ENCODE results near the gene CRAMP1. TPM values are rescaled to one million over a fixed set of nuclear protein-coding genes. Genes with fewer than 3 reads are reported as not detected.

CRAMP1 gene
- total RNA-seq, 8 experiments from 2014 or later: 7.0 to 24.8 (median 11.0) TPM

DNA sequence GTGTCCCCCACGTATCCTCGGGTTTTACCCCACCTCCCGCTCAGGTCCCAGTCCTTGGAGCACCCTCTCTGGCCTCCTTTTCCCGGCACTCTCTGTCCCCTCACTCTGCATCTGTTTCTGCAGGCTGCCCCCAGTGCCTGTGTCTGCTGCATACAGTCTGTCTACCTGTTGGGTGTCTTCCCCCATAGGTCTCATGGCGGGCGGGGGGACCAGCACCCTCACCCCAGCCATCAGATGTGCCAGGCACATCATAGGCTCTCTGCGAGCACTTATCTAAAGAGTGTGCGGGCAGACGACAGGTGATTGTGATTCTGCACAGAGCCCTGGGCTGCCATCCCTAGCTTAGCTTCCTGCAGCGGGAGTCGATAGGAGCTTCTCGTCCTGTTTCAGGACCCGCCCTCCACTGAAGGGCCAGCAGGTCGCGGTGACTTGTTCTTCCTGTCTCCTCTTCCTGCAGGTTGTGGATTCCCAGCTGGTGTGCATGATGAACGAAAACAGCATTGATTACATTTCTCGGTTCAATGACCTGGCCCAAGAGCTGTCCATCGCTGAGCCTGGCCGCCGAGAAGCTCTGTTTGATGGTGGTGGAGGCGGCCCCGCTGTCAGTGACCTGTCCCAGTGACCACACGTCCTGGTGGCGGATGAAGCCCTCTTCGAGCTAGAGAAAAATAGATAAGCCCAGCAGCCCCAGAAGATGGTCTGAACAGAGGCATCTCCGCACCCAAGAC, 61.4 kb downstream of the CRAMP1 start:
- 86 to 100% (median 91%) methylated on average over 2 to 10 of the region's 26 CpGs; no CpG with 5 or more reads in 4 of the 10 experiments for WGBS, 10 experiments
- ATAC-seq (replicated peaks in 6 of 8): no peak
- in situ Hi-C loops (cut with MboI; ENCODE audit: low pct_unique_long_range_greater_than_20kb in 2 of 9, low sequenced_read_pairs in 9 of 9, unreplicated experiment in 9 of 9): no loop called here
- no peaks in the 10 kb centered on the region for H3K4me1 ChIP-seq (replicated peaks in 1 of 2)
- H3K27ac ChIP-seq: no peak overlapping the region
- no peak overlapping the region for H3K4me3 ChIP-seq

DNA sequence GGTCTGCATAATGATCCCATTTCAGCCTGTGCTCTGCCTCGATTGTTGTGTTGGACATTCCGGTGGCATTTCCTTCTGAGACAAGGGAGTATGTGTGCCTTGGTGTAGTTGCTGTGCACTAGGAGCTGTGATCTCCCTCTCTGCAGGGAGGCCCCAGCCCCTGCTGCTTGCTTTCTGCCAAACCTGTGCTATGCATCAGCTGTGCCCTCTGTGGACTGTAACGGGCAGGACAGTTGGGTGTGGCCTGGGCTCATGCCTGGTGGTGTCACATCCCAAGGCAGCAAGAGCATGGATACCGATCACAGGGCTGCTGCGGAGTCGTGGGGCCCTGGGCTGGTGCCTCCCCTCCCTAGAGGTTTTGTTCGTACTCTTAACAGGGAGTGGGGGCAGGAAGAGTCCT, 62.1 kb downstream of the CRAMP1 start:
- in situ Hi-C loops (cut with MboI; ENCODE audit: low pct_unique_long_range_greater_than_20kb in 2 of 9, low sequenced_read_pairs in 9 of 9, unreplicated experiment in 9 of 9): no loop called here
- peaks cover 3 to 4% of the 10 kb centered on the region in 2 donors for H3K4me1 ChIP-seq (replicated peaks in 1 of 2)
- no peak overlapping the region for H3K27ac ChIP-seq
- H3K4me3 ChIP-seq: no peak overlapping the region
- ATAC-seq (replicated peaks in 6 of 8): no peak
- WGBS, 10 experiments: 40 to 89% (median 80%) methylated on average over 1 to 6 of the region's 7 CpGs; no CpG with 5 or more reads in 3 of the 10 experiments

DNA sequence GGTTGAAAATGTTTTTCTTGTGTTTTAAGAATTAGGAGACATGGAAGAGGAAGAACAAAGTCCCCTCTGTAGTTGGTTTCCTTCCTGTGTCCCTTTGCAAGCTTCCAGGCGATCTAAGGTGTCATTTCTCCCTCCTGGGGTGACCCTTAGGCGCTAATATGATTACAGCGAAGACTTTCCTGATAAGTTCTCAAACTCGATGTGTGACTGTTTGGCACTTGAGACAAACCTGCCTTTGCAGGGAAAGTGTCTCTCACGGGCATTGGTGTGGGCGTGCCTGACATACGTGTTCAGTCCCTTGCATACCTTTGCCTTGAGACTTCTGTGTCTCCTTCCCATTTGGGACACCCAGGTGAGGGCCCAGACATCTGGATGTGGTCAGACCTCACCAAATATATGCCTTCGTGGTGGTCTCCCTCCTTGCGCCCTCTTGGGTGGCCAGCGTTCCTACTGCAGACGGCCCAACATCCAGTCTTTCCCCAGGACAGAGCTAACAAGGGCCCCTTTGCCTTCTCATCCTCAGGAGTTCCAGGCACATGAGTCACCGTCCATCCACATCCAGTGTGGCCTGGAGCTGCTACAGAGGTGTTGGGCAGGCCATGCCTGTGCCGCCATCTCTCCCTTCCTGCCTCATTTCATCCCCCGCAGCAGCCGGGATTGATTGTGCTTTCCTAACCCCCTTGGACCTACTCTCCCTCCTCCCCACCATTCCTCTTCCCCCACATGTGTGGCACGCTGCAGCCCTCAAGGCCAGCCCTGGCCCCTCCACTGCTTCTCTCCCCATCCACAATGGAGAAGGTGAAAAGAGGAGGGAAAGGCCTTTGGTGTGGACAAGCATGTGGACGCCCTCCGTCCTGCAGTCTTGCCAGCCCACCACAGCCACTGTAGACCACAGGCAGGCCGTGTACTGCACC, 62.8 kb downstream of the CRAMP1 start:
- ATAC-seq (replicated peaks in 6 of 8): no peak

DNA sequence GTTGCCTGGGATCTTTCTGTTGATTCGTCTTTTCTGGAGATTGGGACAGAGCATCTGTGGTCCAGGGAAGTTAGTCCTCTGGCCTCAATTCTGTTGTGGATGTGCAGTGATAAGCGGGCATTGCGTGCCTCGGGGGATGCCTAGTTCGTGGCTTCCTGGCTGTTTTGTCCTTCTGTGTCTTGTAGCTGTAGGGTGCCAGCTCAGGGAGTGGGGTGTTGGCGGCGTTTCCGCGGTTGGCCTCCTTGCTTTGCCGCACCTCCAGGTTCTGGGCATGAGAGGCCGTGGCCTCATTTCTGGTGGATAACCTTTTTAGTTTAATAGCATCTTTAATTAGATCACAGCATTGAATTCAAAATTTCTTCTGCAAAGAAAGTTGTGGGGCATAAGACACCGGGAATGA, 64.5 kb downstream of the CRAMP1 start:
- Histone ChIP-seq H3K27ac (no peak overlapping the region), H3K4me3 (no peak overlapping the region), H3K4me1 (replicated peaks in 1 of 2) (peaks cover 26% of the 10 kb centered on the region in 2 donors)
- WGBS, 10 experiments: 60 to 100% (median 83%) methylated on average over 1 to 10 of the region's 12 CpGs; no CpG with 5 or more reads in 1 of the 10 experiments
- in situ Hi-C loops (cut with MboI; ENCODE audit: low pct_unique_long_range_greater_than_20kb in 2 of 9, low sequenced_read_pairs in 9 of 9, unreplicated experiment in 9 of 9): no loop called here
- no peak for ATAC-seq (replicated peaks in 6 of 8)

More for the DNA sequence above, 62.8 kb downstream of the CRAMP1 start:
- 28 to 100% (median 95%) methylated on average over 2 to 11 of the region's 19 CpGs; no CpG with 5 or more reads in 1 of the 10 experiments for WGBS, 10 experiments
- Histone ChIP-seq H3K4me1 (replicated peaks in 1 of 2) (peaks cover 10 to 11% of the 10 kb centered on the region in 2 donors), H3K27ac (no peak overlapping the region), H3K4me3 (no peak overlapping the region)
- in situ Hi-C loops (cut with MboI; ENCODE audit: low pct_unique_long_range_greater_than_20kb in 2 of 9, low sequenced_read_pairs in 9 of 9, unreplicated experiment in 9 of 9): no loop called here

DNA sequence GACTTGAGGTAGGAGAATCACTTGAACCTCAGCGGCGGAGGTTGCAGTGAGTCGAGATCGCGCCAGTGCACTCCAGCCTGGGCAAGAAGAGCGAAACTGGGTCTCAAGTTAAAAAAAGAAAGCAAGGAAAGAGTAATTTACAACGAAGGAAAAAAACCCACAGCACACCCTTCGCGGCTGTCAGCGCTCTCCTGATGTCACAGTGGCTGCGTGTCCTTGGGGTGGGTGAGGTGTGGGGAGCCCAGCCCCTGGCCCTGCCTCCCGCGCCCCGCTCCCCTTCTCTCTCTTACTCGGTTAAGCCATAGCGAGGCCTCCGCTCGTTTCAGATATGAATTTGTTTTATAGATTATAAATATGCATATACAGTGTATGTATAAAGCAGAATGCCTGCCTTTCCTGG, 65.2 kb downstream of the CRAMP1 start:
- Histone ChIP-seq H3K4me3 (peak overlapping the region in 2 of 5 donors; percentile 64 to 92), H3K27ac (no peak overlapping the region), H3K4me1 (replicated peaks in 1 of 2) (peaks cover 26% of the 10 kb centered on the region in 2 donors)
- in situ Hi-C loops (cut with MboI; ENCODE audit: low pct_unique_long_range_greater_than_20kb in 2 of 9, low sequenced_read_pairs in 9 of 9, unreplicated experiment in 9 of 9): no loop called here
- no peak for ATAC-seq (replicated peaks in 6 of 8)
- WGBS, 10 experiments: 73 to 95% (median 82%) methylated on average over 4 to 14 of the region's 18 CpGs; no CpG with 5 or more reads in 2 of the 10 experiments

DNA sequence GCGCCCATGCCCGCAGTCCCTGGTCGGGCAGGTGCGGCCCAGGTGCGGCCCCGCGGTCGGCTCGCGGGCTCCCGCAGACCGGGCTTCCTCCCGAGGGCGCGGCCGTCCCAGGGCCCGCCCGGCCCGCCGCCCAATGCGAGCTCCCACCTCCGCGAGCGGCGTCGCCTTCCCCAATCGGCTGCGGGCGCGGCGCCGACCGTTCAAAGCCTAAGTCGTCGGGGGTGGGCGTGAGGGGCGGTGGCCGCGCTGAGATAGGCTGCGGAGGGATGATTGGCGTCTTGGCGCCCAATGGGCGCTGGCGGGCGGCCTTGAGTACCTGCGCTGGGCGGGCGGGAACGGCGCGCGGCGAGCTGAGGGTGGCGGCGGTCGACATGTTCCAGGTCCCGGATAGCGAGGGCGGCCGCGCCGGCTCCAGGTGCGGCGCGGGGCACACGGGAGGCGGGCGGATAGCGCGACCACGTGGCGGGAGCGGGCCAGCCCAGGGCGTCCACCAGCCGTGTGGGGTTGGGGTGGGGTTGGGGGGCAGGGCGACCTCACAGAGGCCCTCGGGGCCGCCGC, 65.9 kb downstream of the CRAMP1 start, which contains the start of gene JPT2:
TSS of gene JPT2 (plus strand) at position 338 of the 558 bp plus-strand sequence. CDS start at position 372, 34 bp downstream.
- ATAC-seq (replicated peaks in 6 of 8): peak; percentile 89 to 97 (median 95)

DNA sequence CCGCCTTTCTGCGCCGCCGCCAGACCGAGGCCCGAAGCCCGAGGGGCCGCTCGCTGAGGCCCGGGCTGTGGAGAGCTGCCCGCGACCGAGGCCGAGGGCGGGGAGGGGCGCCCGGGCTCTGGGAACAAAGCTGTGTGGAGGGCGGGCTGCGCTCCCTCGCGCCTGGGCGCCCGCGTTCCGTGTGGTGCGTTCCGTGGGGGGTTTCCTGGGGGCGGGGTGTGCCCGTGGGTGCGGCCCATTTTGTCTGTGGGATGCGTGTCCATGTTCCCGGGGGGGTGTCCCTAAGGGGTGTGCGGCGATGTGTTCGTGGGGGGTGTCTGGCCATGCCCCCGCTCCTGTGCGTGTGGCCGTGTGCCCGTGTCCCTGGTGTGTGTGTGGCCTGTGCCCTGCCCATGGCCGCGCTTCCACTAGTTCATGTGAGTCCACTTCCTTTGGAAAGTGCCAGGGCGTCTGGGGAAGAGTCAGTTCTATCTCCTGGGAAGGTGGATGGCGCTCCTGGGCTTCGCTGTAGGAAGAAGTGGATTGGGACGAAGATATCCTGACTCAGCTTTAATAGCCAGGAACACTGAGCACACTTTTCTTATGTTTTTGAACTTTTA, 66.4 kb downstream of the CRAMP1 start:
- in situ Hi-C loops (cut with MboI; ENCODE audit: low pct_unique_long_range_greater_than_20kb in 2 of 9, low sequenced_read_pairs in 9 of 9, unreplicated experiment in 9 of 9): no loop called here

More for the DNA sequence above, 65.9 kb downstream of the CRAMP1 start, which contains the start of gene JPT2:
- H3K4me1 ChIP-seq (replicated peaks in 1 of 2): peaks cover 26% of the 10 kb centered on the region in 2 donors
- whole genome bisulfite sequencing, 10 experiments: 0% methylated on average over 2 to 4 of the region's 79 CpGs; no CpG with 5 or more reads in 7 of the 10 experiments
- H3K4me3 ChIP-seq: peak within 1 kb of the TSS; percentile 60 to 92 (median 75)
- in situ Hi-C loops (cut with MboI; ENCODE audit: low pct_unique_long_range_greater_than_20kb in 2 of 9, low sequenced_read_pairs in 9 of 9, unreplicated experiment in 9 of 9): no loop called here
- H3K27ac ChIP-seq: peak within 1 kb of the TSS; percentile 39 to 77

DNA sequence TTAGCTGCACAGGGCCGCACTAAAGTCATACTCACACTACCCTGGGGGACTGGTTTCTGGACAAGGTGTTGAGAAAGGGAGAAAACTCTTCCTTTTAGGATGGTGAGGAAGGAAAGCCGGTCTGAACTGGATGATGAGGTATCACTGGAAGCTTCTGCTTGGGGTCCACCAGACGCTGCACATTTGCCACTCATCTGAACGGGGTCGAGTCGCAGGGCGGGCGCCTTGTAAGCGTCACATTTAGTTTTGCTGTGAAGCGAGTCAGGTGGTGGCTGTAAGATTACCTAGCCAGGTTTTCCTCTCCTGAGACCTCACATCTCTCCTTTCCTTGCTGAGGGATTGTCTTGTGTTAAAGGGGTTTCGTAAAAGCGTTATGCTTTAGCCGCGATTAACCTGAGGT, 68.2 kb downstream of the CRAMP1 start:
- peak overlapping the region; percentile 39 to 43 for H3K27ac ChIP-seq
- peaks cover 26% of the 10 kb centered on the region in 2 donors for H3K4me1 ChIP-seq (replicated peaks in 1 of 2)
- WGBS, 10 experiments: 66 to 100% (median 93%) methylated on average over 3 to 13 of the region's 14 CpGs; no CpG with 5 or more reads in 3 of the 10 experiments
- ATAC-seq (replicated peaks in 6 of 8): no peak
- in situ Hi-C loops (cut with MboI; ENCODE audit: low pct_unique_long_range_greater_than_20kb in 2 of 9, low sequenced_read_pairs in 9 of 9, unreplicated experiment in 9 of 9): no loop called here
- H3K4me3 ChIP-seq: peak overlapping the region in 4 of 5 donors; percentile 8 to 17 (median 13)

More for the DNA sequence above, 66.4 kb downstream of the CRAMP1 start:
- 0 to 7% methylated on average over 3 to 5 of the region's 45 CpGs; no CpG with 5 or more reads in 8 of the 10 experiments for WGBS, 10 experiments
- peak in 7 of 8 experiments; percentile 3 to 27 (median 10) for ATAC-seq (replicated peaks in 6 of 8)
- Histone ChIP-seq H3K4me1 (replicated peaks in 1 of 2) (peaks cover 26% of the 10 kb centered on the region in 2 donors), H3K4me3 (peak overlapping the region; percentile 60 to 92 (median 75)), H3K27ac (peak overlapping the region; percentile 39 to 77)

DNA sequence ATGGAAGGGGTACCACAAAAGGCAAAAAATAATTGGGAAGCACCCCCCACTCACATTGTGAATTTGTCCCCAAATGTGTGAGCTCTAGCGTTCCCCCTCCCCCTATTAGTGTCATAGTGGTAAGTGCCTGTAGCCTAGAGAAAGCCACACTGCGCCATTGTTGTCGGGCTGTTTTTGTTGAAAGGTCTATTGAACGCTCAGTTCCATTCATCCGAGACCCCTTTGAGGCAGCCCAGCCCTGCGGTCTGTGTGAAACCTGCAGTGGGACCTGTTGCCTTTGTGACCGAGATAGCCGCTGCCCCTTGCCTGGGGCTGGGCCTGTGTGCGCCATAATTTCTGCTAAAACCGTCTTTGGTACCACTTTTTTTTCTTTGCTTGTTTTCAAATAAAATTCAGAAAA, 68.9 kb downstream of the CRAMP1 start:
- H3K4me1 ChIP-seq (replicated peaks in 1 of 2): peaks cover 26% of the 10 kb centered on the region in 2 donors
- 8 to 98% (median 71%) methylated on average over 2 to 8 of the region's 10 CpGs; no CpG with 5 or more reads in 1 of the 10 experiments for WGBS, 10 experiments
- H3K4me3 ChIP-seq: peak overlapping the region in 1 of 5 donors; percentile 10
- in situ Hi-C loops (cut with MboI; ENCODE audit: low pct_unique_long_range_greater_than_20kb in 2 of 9, low sequenced_read_pairs in 9 of 9, unreplicated experiment in 9 of 9): no loop called here
- ATAC-seq (replicated peaks in 6 of 8): no peak
- no peak overlapping the region for H3K27ac ChIP-seq

DNA sequence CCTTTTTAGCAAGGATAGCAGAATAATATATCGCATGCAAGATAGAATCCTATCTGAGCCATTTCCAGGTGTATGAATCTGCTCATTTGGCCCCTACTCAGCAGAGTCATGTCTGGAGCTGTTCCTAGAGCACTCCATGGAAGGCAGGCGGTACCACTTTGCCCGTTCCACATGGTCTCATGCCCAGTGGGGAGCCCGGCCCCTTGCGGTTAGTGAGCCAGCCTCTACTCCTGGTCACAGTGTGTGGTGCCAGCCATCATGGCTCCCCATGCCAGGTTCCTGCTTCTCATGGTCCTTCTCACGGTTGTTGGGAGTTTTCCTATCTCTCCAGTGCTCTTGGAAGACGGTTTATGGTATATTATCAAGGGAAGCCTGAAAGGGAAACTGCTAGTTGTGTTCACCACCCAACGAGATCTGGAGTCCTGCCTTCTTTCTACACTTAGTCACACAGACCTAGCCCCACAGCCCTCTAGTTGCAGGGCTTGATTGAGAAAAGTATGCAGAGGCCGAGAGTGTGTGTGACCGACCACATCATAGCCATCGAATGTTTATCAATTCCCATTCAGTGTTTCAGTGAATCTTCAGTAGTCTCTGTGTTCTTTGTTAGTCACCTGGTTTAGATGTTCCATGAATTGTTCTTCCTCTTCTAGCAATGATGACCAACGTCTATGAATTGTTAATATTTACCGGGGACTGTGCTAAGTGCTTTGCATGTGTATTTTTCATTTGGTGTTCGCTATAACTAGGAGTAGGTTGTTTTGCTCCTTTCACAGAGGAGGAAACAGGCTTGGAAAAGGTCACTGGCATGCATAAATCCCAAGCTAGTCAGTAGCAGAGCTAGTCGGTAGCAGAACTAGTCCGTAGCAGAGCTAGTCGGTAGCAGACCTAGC, 75.5 kb downstream of the CRAMP1 start:
- in situ Hi-C loops (cut with MboI; ENCODE audit: low pct_unique_long_range_greater_than_20kb in 2 of 9, low sequenced_read_pairs in 9 of 9, unreplicated experiment in 9 of 9): no loop called here
- no peak overlapping the region for H3K27ac ChIP-seq
- H3K4me3 ChIP-seq: no peak overlapping the region
- 76 to 100% (median 94%) methylated on average over 2 to 13 of the region's 17 CpGs; no CpG with 5 or more reads in 3 of the 10 experiments for WGBS, 10 experiments
- no peak for ATAC-seq (replicated peaks in 6 of 8)
- no peaks in the 10 kb centered on the region for H3K4me1 ChIP-seq (replicated peaks in 1 of 2)

DNA sequence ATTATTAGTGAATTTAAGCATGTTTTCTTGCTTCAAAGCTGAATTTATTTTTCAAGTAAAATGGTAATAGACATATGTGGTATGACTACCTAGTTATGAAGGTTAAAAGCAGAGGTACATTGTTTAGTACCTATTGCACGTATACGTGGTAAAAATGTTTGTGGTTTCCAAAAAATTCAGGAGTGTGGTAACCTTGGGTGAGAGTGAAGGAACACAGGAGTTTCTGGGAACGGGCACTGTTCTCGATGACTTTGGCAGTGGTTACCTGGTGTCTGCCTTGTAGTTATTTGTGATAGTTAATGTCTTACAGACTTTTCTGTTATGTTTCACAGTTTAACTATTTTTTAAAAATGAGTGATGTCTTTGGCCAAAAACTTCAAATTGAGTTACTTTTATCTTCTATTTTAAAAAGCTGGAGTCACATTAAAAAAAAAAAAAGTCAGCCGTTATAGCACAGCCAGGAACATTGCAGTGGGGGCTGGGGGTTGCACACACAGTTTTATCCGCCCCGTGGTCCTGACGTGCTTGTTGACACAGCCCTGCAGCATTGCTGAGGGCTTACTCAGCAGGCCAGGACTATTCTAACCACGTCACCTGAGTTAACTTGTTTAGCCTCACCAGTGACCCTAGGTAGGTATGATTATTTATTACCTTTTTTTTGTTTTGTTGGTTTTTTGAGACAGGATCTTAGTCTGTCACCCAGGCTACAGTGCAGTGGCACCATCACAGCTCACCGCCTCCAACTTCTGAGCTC, 76.8 kb downstream of the CRAMP1 start:
- in situ Hi-C loops (cut with MboI; ENCODE audit: low pct_unique_long_range_greater_than_20kb in 2 of 9, low sequenced_read_pairs in 9 of 9, unreplicated experiment in 9 of 9): no loop called here
- peak in 1 of 8 experiments; percentile 89 for ATAC-seq (replicated peaks in 6 of 8)
- Histone ChIP-seq H3K4me1 (replicated peaks in 1 of 2) (no peaks in the 10 kb centered on the region), H3K27ac (no peak overlapping the region), H3K4me3 (no peak overlapping the region)
- 56 to 100% (median 94%) methylated on average over 4 to 9 of the region's 10 CpGs for WGBS, 10 experiments
